Neuron (in vitro differentiated cells): ENCODE results near the gene SHISA9.

Experiments used
- H2AFZ ChIP-seq: one replicate; pipeline ENCODE4 v1.6.1; 2013; ENCODE audit warnings: low read depth, mild to moderate bottlenecking, inconsistent platforms, low read length, moderate library complexity
- H3K27me3 ChIP-seq: one replicate; pipeline ENCODE4 v1.6.1; 2013; ENCODE audit warnings: low read length; ENCODE audit not compliant: insufficient read depth
- H3K36me3 ChIP-seq: one replicate; pipeline ENCODE4 v1.6.1; 2013; ENCODE audit warnings: low read length; ENCODE audit not compliant: insufficient read depth
- H3K4me1 ChIP-seq: one replicate; pipeline ENCODE4 v1.6.1; 2013; ENCODE audit warnings: low read length; ENCODE audit not compliant: insufficient read depth
- H3K4me3 ChIP-seq: 2 replicates; pipeline ENCODE4 v1.5.1; 2013; ENCODE audit warnings: mild to moderate bottlenecking, low read length, moderate library complexity
- H3K9me3 ChIP-seq: one replicate; pipeline ENCODE4 v1.6.1; 2013; ENCODE audit warnings: low read length

The SHISA9 gene

GRCh38 chr16:13083681-13084080, 182.3 kb downstream of the SHISA9 start:
- no peaks in the 10 kb centered on the region for H3K27me3 ChIP-seq
- no peaks in the 10 kb centered on the region for H3K36me3 ChIP-seq
- H3K4me1 ChIP-seq: no peaks in the 10 kb centered on the region
- H3K9me3 ChIP-seq: no peaks in the 10 kb centered on the region
- H2AFZ ChIP-seq: no peak overlapping the region
- H3K4me3 ChIP-seq: no peak overlapping the region

GRCh38 chr16:13084331-13084730, 182.9 kb downstream of the SHISA9 start:
- H3K4me3 ChIP-seq: no peak overlapping the region
- no peaks in the 10 kb centered on the region for H3K36me3 ChIP-seq
- H2AFZ ChIP-seq: no peak overlapping the region
- H3K9me3 ChIP-seq: no peaks in the 10 kb centered on the region
- no peaks in the 10 kb centered on the region for H3K27me3 ChIP-seq
- no peaks in the 10 kb centered on the region for H3K4me1 ChIP-seq

- Histone ChIP-seq H3K4me3 (no peak overlapping the region), H3K27me3 (no peaks in the 10 kb centered on the region), H3K36me3 (no peaks in the 10 kb centered on the region), H3K4me1 (no peaks in the 10 kb centered on the region), H2AFZ (no peak overlapping the region), H3K9me3 (no peaks in the 10 kb centered on the region)
These were observed 192.3 kb downstream of the SHISA9 start for GRCh38 chr16:13093661-13094060.

- Histone ChIP-seq H3K4me3 (no peak overlapping the region), H3K9me3 (no peaks in the 10 kb centered on the region), H3K4me1 (no peaks in the 10 kb centered on the region), H2AFZ (no peak overlapping the region), H3K27me3 (no peaks in the 10 kb centered on the region), H3K36me3 (no peaks in the 10 kb centered on the region)
These were observed 193.7 kb downstream of the SHISA9 start for GRCh38 chr16:13095061-13095460.

GRCh38 chr16:13098536-13098935, 197.1 kb downstream of the SHISA9 start:
- no peak overlapping the region for H2AFZ ChIP-seq
- no peaks in the 10 kb centered on the region for H3K36me3 ChIP-seq
- H3K9me3 ChIP-seq: no peaks in the 10 kb centered on the region
- H3K4me1 ChIP-seq: no peaks in the 10 kb centered on the region
- H3K27me3 ChIP-seq: no peaks in the 10 kb centered on the region
- H3K4me3 ChIP-seq: no peak overlapping the region

GRCh38 chr16:13099822-13100221, 198.4 kb downstream of the SHISA9 start:
- H3K4me1 ChIP-seq: no peaks in the 10 kb centered on the region
- no peaks in the 10 kb centered on the region for H3K9me3 ChIP-seq
- H3K36me3 ChIP-seq: no peaks in the 10 kb centered on the region
- H3K27me3 ChIP-seq: no peaks in the 10 kb centered on the region
- H2AFZ ChIP-seq: no peak overlapping the region
- no peak overlapping the region for H3K4me3 ChIP-seq

- H3K4me1 ChIP-seq: no peaks in the 10 kb centered on the region
- no peaks in the 10 kb centered on the region for H3K36me3 ChIP-seq
- H3K9me3 ChIP-seq: no peaks in the 10 kb centered on the region
- H2AFZ ChIP-seq: no peak overlapping the region
- no peak overlapping the region for H3K4me3 ChIP-seq
- H3K27me3 ChIP-seq: no peaks in the 10 kb centered on the region
These were observed 199.6 kb downstream of the SHISA9 start for GRCh38 chr16:13100970-13101369.

- no peaks in the 10 kb centered on the region for H3K27me3 ChIP-seq
- no peaks in the 10 kb centered on the region for H3K9me3 ChIP-seq
- no peak overlapping the region for H3K4me3 ChIP-seq
- H2AFZ ChIP-seq: no peak overlapping the region
- H3K4me1 ChIP-seq: no peaks in the 10 kb centered on the region
- H3K36me3 ChIP-seq: no peaks in the 10 kb centered on the region
These were observed 200.4 kb downstream of the SHISA9 start for GRCh38 chr16:13101828-13102227.

GRCh38 chr16:13102401-13102800, 201.0 kb downstream of the SHISA9 start:
- H3K36me3 ChIP-seq: no peaks in the 10 kb centered on the region
- no peaks in the 10 kb centered on the region for H3K9me3 ChIP-seq
- H2AFZ ChIP-seq: no peak overlapping the region
- no peak overlapping the region for H3K4me3 ChIP-seq
- H3K4me1 ChIP-seq: no peaks in the 10 kb centered on the region
- no peaks in the 10 kb centered on the region for H3K27me3 ChIP-seq

- Histone ChIP-seq H3K4me1 (no peaks in the 10 kb centered on the region), H3K4me3 (no peak overlapping the region), H3K36me3 (no peaks in the 10 kb centered on the region), H2AFZ (no peak overlapping the region), H3K9me3 (no peaks in the 10 kb centered on the region), H3K27me3 (no peaks in the 10 kb centered on the region)
These were observed 202.6 kb downstream of the SHISA9 start for GRCh38 chr16:13103831-13104530.

- no peaks in the 10 kb centered on the region for H3K9me3 ChIP-seq
- no peak overlapping the region for H2AFZ ChIP-seq
- no peaks in the 10 kb centered on the region for H3K4me1 ChIP-seq
- no peaks in the 10 kb centered on the region for H3K27me3 ChIP-seq
- no peaks in the 10 kb centered on the region for H3K36me3 ChIP-seq
- H3K4me3 ChIP-seq: no peak overlapping the region
These were observed 203.4 kb downstream of the SHISA9 start for GRCh38 chr16:13104772-13105171.

GRCh38 chr16:13105427-13105826, 204.0 kb downstream of the SHISA9 start:
- Histone ChIP-seq H3K9me3 (no peaks in the 10 kb centered on the region), H2AFZ (no peak overlapping the region), H3K4me3 (no peak overlapping the region), H3K27me3 (no peaks in the 10 kb centered on the region), H3K4me1 (no peaks in the 10 kb centered on the region), H3K36me3 (no peaks in the 10 kb centered on the region)

GRCh38 chr16:13106464-13106863, 205.1 kb downstream of the SHISA9 start:
- Histone ChIP-seq H3K9me3 (no peaks in the 10 kb centered on the region), H3K36me3 (no peaks in the 10 kb centered on the region), H2AFZ (no peak overlapping the region), H3K27me3 (no peaks in the 10 kb centered on the region), H3K4me3 (no peak overlapping the region), H3K4me1 (no peaks in the 10 kb centered on the region)

- H2AFZ ChIP-seq: no peak overlapping the region
These were observed 206.7 kb downstream of the SHISA9 start for GRCh38 chr16:13108126-13108525.

More at GRCh38 chr16:13108126-13108525, 206.7 kb downstream of the SHISA9 start:
- Histone ChIP-seq H3K27me3 (no peaks in the 10 kb centered on the region), H3K9me3 (no peaks in the 10 kb centered on the region), H3K36me3 (no peaks in the 10 kb centered on the region), H3K4me1 (no peaks in the 10 kb centered on the region), H3K4me3 (no peak overlapping the region)
